ENCODE data around the gene PHF21B.
"Not testable (repeated sequence)": the region's sequence is repeated elsewhere in the genome, so short reads cannot be mapped to it uniquely, and the experiment has no call there.

PHF21B gene

DNA sequence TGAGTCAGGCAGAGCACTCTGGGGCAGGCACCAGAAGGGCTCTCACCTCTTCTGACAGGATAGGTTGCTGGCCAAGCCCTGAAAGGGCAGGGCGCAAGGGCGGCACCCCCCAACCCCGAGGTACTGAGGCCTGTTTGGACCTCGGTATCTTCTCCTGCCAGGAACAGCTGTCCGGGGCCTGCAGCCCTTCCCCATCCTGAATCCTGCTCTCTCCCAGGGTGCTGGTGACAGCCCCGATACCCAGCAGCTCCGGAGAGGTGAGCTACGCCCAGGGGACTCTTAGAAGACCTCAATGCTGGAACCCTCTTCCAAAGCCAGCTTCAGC, 79.1 kb downstream of the PHF21B start:
- DNase-seq: no peak

- DNase-seq: no peak
Measured at GRCh38 chr22:44930016-44930710, 79.6 kb downstream of the PHF21B start.

GRCh38 chr22:44929359-44930015, 80.3 kb downstream of the PHF21B start:
- no peak for DNase-seq

GRCh38 chr22:44928711-44929358, 81.0 kb downstream of the PHF21B start:
- no peak for DNase-seq

- no peak for DNase-seq
Measured at GRCh38 chr22:44928136-44928463, 81.7 kb downstream of the PHF21B start.

GRCh38 chr22:44927463-44928135, 82.2 kb downstream of the PHF21B start:
- DNase-seq: no peak

DNA sequence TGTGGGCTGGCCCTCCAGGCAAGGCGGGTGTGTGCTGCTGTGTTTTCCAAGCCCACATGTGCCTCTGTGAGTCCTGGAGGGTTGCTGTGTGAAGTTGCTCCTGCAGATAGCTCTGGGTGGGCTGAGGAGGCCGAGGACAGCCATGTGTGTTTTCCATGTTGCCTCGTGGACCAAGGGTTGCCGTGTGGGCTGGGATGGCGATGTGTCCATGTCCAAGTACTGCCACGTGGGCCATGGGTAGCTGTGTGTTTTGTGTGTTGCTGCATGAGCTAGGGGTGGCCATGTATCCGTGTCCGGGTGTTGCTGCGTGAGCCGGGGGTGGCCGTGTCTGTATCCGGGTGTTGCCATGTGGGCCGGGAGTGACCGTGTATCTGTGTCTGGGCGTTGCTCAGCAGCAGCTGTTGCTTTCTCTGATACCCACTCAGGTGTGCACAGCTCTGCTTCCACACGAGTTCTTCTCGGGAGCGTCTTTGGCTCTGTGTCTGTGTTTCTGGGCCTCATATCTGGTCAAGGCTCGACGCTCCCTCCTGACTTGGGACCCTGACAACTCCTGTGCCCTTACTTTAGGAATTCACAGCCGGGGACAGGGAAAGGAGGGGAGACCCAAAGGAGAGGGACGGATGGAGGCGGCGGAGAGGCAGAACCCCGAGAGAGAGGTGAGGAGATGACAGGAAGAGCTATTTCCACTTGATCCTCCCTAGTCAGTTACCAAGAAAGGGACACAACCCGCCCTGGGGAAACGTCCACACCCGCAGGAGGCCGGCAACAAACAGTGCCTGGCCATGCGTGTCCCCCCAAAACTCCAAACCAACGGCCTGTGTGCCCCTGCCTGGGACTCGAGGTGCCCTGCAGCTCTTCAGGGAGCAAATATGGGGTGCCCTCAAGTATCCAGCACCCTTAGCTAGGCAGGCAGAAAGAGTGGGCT, 83.1 kb downstream of the PHF21B start:
- DNase-seq: no peak

DNA sequence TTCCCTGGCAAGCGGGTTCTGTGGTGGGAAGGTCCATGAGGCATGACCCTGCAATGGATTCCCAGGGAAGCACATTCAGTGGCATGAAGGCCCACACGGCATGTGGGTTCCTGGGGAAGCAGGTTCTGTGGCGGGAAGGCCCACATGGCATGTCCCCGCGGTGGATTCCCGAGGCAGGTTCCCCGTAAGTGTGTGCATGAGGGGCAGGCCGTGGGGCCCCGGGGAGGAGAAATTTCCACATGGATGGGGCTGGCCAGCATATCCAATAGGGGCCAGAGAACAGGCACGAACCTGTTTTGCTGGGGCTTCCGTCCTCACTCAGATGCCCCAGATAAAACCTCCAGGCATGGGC, 83.7 kb downstream of the PHF21B start:
- no peak for DNase-seq

GRCh38 chr22:44925465-44926123, 84.2 kb downstream of the PHF21B start:
- no peak for DNase-seq

GRCh38 chr22:44924710-44925109, 85.1 kb downstream of the PHF21B start:
- DNase-seq: no peak

- no peak for DNase-seq
Measured at GRCh38 chr22:44924098-44924497, 85.7 kb downstream of the PHF21B start.

DNA sequence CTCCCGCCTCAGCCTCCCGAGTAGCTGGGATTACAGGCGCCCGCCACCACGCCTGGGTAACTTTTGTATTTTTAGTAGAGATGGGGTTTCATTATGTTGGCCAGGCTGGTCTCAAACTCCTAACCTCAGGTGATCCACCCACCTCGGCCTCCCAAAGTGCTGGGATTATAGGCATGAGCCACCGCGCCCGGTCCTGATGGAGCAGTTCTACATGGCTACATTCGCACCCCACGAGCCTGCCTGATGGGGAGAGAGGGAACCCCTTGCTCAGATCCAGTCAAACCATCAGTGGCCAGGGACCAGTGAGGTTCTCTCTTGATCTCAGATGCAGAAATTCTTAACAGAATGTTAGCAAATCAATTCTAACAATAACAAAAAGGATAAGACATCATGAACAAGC, 88.0 kb downstream of the PHF21B start:
- DNase-seq: not testable (repeated sequence)

DNA sequence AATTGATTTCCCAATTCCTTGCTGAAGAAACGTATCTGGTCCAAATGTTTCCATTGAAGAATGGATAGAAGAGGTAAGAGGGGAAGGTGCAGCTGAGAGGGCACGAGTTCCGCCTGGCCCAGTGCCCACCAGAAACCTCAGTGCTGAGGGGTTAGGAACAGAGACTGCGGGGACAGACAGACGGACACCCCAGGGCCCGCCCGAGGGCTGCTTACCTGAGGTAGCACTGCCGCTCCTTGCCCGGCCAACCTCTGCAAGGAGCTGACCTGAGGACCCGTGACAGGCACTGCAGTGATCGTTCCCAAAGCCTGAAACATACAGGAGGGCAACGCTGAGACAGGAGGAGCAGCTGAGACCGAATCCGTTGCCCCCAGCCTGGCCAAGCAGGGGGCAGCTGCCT, 89.6 kb downstream of the PHF21B start:
- DNase-seq: no peak

GRCh38 chr22:44919691-44920090, 90.1 kb downstream of the PHF21B start:
- DNase-seq: no peak

DNA sequence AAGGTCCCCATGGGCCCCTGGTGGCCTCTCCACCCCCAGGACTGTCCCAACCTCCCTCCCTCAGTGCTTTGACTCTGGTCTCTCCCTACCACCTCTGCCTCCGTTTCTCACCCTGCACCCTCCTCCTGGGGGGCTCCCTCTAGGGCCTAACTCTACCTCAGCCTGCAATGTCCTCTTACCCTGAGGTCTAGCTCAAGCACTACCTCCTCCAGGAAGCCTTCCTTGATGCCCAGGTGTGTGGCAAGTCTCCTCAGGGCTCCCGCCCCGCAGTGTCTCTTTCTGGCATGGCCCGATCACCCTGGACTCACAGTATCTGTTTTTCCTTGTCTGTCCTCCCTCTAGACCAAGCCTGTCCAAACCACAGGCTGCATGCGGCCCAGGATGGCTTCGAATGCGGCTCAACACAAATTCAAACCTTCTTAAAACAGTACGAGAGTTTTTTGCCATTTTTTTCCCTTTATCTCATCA, 90.8 kb downstream of the PHF21B start:
- DNase-seq: no peak

DNA sequence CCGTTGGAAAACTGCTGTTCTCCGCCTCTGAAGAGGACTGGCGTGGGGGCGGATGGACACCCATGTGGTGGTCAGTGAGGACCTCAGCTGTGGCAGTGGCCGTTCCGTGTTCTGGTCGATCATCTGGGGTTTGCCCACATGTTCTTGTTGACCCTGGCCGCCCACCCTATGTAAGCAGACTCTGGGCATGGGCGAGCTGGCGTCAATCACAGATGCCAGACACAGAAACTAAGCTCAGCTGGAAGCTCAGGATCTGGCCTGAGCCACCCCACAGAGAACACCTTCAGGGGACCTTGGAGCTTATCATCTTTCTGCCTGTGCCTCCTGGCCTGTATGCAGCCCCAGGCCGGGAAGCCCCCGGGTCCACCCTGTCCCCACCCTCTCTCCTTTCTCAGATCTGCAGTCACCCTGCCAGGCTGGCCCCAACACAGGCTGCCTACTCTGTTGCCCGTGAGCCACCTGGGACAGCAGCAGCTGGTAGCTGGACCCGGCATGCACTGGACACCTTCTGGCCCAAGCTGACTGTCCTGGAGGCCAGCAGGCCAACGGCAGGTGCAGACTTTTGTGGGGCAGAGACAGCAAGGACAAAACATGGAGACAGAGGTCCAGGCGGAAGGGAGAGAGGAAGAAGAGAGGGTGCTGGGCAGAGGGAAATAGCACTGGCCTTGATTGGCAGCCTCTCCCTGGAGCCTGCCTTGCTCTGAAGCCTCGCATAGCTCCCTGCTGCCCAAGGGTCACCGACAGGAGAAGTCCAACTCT, 91.5 kb downstream of the PHF21B start:
- DNase-seq: no peak

GRCh38 chr22:44917372-44918165, 92.2 kb downstream of the PHF21B start:
- no peak for DNase-seq

GRCh38 chr22:44916281-44917231, 93.2 kb downstream of the PHF21B start:
- no peak for DNase-seq

DNA sequence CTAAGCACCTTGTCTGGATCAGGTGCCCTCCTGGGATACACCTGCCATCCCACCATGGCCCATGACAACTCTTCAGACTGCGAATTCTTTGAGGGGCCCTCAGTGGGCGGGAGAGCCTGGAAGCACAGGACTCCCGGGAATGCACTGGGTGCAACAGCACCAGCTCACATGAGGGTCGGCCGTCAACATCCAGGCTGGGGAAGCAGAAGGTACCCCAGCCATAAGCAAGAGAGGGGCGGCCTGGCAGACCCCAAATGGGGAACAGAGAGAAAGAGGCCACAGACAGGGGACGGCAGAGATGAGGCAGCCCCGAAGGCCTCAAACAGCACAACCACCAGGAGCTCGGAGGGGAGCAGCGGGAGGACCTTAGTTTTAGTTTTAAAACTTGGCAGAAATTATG, 94.4 kb downstream of the PHF21B start:
- no peak for DNase-seq

Measured in NCI-H1092 (cell line).